ENCODE data around the gene RBFOX1.

RBFOX1 gene

GRCh38 chr16:7335991-7336634 lies 3.5 kb downstream of the RBFOX1 start:
- DNase-seq, result no peak

GRCh38 chr16:7336742-7337141 lies 4.1 kb downstream of the RBFOX1 start:
- DNase-seq, result no peak

GRCh38 chr16:7338826-7339225 lies 6.2 kb downstream of the RBFOX1 start:
- no peak for DNase-seq

GRCh38 chr16:7339700-7340099 lies 7.1 kb downstream of the RBFOX1 start:
- DNase-seq, result no peak

- no peak for DNase-seq
Measured at GRCh38 chr16:7340938-7341337, 8.3 kb downstream of the RBFOX1 start.

- no peak for DNase-seq
Measured at GRCh38 chr16:7342598-7342997, 10.0 kb downstream of the RBFOX1 start.

- no peak for DNase-seq
Measured at GRCh38 chr16:7343243-7343642, 10.6 kb downstream of the RBFOX1 start.

- no peak for DNase-seq
Measured at GRCh38 chr16:7344830-7345780, 12.5 kb downstream of the RBFOX1 start.

- no peak for DNase-seq
Measured at GRCh38 chr16:7350806-7351205, 18.2 kb downstream of the RBFOX1 start.

- DNase-seq, result no peak
Measured at GRCh38 chr16:7351610-7352510, 19.2 kb downstream of the RBFOX1 start.

- no peak for DNase-seq
Measured at GRCh38 chr16:7355758-7356157, 23.1 kb downstream of the RBFOX1 start.

- DNase-seq, result no peak
Measured at GRCh38 chr16:7361416-7362129, 28.9 kb downstream of the RBFOX1 start.

GRCh38 chr16:7362231-7362630 lies 29.6 kb downstream of the RBFOX1 start:
- DNase-seq, result no peak

GRCh38 chr16:7363422-7364417 lies 31.1 kb downstream of the RBFOX1 start:
- no peak for DNase-seq

GRCh38 chr16:7366041-7366440 lies 33.4 kb downstream of the RBFOX1 start:
- DNase-seq, result no peak

- no peak for DNase-seq
Measured at GRCh38 chr16:7366993-7367880, 34.6 kb downstream of the RBFOX1 start.

GRCh38 chr16:7369204-7369603 lies 36.6 kb downstream of the RBFOX1 start:
- no peak for DNase-seq

GRCh38 chr16:7372095-7372494 lies 39.5 kb downstream of the RBFOX1 start:
- no peak for DNase-seq

- no peak for DNase-seq
Measured at GRCh38 chr16:7373776-7374175, 41.1 kb downstream of the RBFOX1 start.

GRCh38 chr16:7374614-7375174 lies 42.0 kb downstream of the RBFOX1 start:
- no peak for DNase-seq

Data from activated CD4-positive, alpha-beta T cell treated with anti-CD3 and anti-CD28 coated beads, Interleukin-2, amount 50 U/mL, for 1 hour (primary cell).